COLO829 (cell line): ENCODE results near the gene FAM117A.

ENCODE experiments used
- DNase-seq: peaks from one replicate; pipeline ENCODE4 v3.0.0; 2012; ENCODE audit warnings: low spot score

The FAM117A gene

GRCh38 chr17:49707608-49708514 is 56.1 kb downstream of the FAM117A start, which contains the start of gene SLC35B1:
Gene SLC35B1, minus strand, starts transcription at chr17:49707964. Its CDS starts 131 bp downstream, at chr17:49707833.
- peak; percentile 100 for DNase-seq

DNA sequence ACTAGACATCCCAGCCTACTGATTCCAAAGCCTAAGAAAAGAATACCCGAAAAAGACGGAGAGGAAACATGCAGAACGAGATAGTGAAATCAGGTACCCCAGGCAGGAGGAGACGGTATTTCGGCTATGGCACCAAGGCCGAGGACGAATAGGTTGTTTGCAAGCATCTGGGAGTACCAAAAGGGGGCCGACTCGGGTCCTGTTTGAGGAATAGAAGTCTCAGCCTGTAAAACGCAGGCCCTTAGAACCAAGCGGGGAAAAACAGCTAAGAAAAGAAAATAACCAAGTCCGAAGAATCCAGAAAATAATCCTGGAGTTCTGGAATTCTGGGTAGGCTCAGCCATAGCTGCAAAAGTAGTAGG is 56.7 kb downstream of the FAM117A start:
- no peak for DNase-seq

DNA sequence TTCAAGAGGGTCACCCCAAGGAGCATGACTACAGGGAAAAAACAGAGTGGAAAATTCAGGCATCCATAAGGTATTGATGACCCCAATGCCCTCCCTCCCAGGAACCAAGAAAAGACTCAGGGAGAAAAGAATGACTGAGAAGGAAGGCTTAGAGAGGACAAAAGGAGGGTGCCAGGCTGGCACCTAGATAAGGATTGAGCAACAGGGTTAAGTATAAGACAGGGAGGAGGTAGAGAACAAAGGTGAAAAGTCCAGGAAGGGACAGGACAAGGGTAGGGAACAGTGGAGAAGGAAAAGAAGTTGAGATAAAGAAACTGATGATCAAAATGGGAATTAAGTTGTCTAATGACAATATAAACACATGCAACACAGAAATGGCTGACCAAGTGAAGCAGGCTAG is 58.7 kb downstream of the FAM117A start:
- DNase-seq = no peak

GRCh38 chr17:49703557-49704277 is 60.2 kb downstream of the FAM117A start:
- no peak for DNase-seq

GRCh38 chr17:49700960-49701359 is 63.0 kb downstream of the FAM117A start:
- no peak for DNase-seq

GRCh38 chr17:49699966-49700575 is 63.9 kb downstream of the FAM117A start:
- DNase-seq = no peak

DNA sequence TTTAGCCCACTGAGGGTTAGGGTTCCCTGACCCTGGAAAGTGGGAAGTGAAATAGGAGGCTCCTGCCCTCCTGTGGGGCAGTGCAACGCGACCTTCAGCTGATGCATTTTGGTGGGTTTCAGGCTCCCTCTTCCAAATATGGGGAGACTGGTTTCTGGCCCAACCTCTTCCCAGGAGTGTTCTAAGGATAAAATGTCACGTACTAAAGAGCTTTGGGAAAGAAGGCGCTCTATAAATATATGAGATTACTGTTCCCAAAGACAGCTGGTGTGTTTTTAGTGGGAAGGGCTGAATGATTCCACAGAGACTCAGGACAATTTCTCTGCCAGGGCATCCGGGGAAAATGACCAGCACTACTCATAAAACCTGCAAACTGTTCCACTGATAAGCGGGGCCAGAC is 65.9 kb downstream of the FAM117A start:
- no peak for DNase-seq

DNA sequence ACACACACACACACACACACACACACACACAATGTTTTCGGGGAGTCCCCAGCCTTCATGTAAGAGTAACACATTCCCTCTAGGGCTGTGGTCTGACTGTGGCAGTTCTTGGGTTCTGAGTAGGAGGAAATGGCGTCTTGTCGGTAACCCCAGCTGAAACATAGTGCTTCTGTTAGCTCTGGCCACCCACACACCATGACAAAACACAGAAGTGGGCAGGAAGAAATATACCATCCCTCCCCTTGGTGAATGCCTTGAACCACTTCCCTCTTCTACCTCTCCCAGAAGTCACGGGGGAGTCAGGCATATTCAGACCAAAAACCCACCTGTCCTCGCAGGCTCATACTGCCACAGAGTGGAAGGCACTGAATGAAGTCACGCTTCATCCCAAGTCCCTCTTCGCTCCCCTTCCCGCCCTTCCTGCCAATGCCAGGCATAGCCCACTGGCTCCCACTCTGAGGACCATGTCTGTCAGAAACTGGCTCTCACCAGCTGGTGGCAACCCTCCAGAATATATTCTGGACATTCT is 67.6 kb downstream of the FAM117A start:
- no peak for DNase-seq

DNA sequence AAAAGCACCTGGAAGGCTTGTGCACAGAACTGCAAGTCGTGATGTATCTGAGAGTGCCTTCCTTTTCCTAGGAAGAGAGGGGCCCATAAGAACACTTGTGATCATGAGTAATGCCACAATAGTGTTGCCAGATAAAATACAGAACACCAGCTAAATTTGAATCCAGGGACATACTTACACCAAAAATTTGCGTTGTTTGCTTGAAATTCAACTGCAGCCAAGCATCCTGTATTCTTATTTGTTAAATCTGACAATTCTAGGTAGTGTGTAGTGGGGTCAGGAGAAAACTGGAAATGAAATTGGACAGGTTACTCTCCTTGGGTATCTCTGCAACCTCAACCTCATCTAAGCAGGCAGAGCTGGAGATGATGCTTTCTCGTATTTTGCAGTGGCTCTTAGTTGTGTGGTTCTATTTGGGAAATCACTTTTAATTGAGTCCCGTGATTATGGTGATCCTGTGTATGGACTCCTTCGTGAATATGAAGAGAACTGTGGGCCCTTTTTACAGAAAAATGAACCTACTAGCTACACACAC is 68.2 kb downstream of the FAM117A start:
- DNase-seq = no peak

DNA sequence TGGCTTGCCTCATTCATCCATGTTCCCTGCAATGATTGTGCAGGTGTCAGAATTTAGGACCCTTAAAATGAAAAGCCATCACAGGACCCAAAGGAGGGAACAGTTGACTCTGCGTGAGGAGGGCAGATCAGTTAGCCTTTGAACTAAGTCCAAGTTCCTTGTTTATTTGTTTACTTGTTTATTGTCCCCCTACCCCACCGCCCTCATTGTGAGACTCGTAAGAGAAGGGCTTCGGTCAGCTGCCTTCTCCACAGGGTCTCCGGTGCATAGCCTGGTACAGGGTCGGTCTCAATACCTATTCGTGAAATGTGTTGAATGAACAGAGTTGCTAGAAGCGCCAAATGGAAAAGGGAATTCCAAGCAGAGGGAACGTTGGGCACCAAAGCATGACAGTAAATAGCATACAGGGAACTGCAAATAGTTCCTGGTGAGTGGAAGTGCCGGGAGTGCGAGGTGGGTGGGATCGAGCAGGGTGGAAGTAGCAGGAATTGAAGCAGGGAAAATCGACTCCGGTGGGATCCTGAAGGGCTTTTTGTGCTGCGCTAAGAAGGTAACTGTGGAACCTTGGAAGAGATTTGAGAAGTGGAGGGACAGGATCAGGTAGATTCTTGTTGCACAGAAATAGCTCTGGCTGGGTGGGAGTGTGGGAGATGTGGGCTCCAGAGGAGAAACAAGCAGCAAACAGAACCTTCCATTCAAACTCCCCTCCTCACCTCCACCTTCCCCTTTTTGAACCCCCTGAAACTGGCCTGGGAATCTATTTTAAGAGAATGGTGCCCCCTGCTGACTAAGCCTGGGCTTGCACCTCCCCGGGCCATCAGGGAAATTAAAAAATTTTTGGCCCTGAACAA is 68.9 kb downstream of the FAM117A start:
- peak; percentile 42 for DNase-seq

DNA sequence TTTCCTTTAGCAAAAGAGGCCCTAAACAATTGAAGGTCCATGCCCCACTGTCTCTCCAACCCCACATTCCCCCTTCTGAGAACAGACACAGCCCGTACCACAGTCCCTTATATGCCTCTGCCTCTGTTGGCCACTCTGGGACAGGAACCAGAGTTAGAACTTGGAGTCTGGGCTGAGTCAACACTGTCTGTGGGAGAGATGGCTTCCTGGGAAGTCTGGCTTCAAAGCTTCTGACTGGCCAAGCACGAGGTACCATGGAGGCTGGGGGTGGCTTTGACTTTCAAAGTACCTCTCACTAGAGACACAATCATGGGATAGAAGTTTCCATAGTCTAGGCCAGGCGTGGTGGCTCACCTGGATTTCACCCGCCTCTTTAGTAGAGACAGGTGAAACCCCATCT is 71.2 kb downstream of the FAM117A start:
- no peak for DNase-seq

GRCh38 chr17:49691677-49692191 is 72.2 kb downstream of the FAM117A start:
- no peak for DNase-seq

DNA sequence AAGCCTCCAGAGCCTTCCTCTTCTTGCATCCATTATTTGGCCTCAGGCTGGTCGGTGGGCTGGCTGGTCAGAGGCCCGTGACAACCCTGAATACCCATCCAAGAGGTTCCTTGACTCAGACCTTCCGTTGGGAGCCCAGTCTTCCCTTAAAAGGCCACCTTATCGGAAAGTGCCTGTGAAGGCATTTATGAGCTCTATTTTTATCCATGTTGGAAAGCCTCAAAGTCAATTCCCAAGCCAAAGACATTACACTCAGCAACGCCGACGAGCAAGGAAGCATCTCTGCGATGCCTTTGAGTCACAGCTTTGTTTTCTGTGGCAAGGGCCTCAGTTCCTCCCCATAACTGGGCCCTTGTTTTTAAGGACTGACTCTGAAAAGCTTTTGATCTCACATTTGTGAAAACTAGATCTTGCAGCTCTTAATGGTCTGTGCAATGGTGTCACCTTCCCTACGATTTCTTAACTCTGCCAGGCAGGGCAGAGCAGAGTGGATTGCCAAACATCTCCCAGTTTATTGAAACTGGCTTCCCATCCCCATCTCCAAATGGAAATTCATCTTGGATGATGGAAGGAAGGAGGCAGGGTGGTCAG is 72.8 kb downstream of the FAM117A start:
- DNase-seq = no peak

GRCh38 chr17:49690256-49690655 is 73.7 kb downstream of the FAM117A start:
- DNase-seq = no peak

DNA sequence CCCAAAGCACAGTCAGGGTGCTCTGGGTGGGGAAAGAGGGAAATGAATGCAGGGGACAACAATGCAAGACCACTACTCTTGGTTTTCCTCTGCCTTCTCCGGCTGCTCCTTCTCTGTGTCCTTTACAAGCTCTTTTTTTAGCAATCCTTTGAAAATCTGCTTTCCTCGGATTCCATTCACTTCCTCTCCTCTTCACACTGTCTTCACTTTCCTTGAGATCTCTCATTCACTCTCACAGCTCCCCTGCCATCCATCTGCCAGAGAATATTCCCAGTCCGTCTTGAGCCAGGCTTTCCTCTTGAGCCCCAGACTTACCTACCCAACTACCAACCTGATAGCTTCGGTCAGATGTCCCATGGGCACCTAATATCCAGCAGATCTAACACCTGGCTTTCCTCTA is 75.1 kb downstream of the FAM117A start:
- no peak for DNase-seq

DNA sequence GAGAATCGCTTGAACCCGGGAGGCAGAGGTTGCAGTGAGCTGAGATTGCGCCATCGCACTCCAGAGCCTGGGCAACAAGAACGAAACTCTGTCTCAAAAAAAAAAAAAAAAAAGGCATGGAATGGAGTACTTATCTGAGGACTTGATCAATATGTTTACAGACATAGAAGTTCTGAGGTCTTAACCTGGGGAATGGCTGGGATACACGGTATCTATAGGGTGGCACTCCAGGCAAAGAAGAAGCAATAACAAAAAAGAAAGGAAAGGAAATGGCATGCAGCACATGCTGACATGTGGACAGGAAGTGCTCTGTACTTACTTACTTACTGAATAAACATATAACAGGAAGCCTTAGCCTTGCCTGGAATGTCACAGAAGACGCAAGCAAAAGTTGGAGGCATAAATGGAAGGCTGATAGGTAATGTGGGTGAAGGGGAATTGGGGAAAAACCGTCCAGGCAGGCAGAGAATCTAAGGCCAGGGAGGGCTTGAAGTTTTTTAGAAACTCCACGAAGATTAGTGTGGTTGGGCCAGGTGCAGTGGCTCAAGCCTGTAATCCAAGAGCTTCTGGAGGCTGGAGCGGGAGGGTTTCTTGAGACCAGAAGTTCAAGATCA is 75.9 kb downstream of the FAM117A start:
- DNase-seq = no peak

DNA sequence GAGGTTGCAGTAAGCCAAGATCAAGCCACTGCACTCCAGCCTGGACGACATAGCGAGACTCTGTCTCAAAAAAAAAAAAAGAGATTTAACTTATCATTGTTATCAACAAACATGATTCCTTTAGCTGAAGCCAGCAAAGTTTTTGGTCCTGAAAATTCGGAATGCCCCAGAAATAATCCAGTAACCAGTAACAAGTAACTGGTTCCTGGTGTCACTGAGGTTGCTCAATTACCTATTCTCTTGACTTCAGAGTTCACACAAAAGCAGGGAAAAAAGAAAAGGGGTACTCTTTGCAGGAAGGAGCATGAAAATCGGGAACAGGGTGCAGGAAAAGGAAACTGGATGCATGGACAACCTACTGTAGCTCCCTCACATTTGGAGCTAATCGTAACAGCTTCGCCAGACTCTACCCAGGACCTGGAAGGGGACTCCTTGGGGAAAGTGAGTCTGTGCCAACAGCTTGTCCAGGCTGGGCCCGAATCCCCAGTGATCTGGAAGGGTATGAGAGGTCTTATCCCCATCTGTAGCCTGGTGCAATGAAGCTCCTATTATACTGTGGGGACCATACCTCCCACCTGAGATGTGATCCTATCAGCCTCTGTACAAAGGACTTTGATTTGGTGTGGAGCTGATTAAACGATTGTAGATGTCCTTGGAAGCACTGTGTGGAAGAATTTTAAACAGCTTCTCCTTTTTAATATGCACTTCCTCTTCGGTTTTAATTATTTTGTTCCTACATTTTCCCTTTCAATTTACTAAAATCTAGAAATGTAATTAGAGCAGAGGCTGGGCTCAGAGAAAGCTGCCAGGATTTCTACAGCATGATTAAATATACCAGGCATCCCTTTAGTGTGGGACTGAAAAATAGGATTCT is 82.6 kb downstream of the FAM117A start:
- DNase-seq = no peak

DNA sequence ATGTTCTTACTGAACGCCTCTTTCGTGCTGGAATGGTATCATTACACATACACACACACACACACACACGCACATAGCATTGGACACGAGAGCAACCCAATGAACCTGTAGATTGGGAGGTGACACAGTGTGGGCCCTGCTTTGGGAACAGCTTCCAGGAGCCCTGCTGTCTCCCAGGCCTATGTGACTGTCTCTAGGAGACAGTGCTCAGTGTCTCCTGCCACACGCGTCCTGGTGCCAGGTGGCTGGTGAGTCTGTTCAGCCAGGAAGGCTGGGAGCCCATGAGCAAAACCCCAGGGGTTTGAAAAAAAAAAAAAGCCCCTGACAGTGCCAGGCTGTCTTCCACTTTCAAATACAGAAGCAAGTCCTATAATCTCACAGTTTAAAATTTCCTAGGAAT is 83.6 kb downstream of the FAM117A start:
- no peak for DNase-seq
